ENCODE results near the gene SLC2A5.

The SLC2A5 gene

GRCh38 chr1:9087411-9088125, 18.1 kb upstream of the SLC2A5 start:
- no peak for DNase-seq

GRCh38 chr1:9086796-9087195, 17.4 kb upstream of the SLC2A5 start:
- no peak for DNase-seq

GRCh38 chr1:9086045-9086444, 16.6 kb upstream of the SLC2A5 start:
- no peak for DNase-seq

GRCh38 chr1:9085306-9085940, 16.0 kb upstream of the SLC2A5 start:
- DNase-seq = no peak

GRCh38 chr1:9084906-9085305, 15.5 kb upstream of the SLC2A5 start:
- no peak for DNase-seq

GRCh38 chr1:9081473-9081872, 12.0 kb upstream of the SLC2A5 start:
- no peak for DNase-seq

- DNase-seq = no peak
These were observed 11.4 kb upstream of the SLC2A5 start for GRCh38 chr1:9080705-9081291.

GRCh38 chr1:9079988-9080704, 10.7 kb upstream of the SLC2A5 start:
- DNase-seq = no peak

GRCh38 chr1:9078752-9079500, 9.5 kb upstream of the SLC2A5 start:
- DNase-seq = no peak

- peak; percentile 21 for DNase-seq
These were observed 8.7 kb upstream of the SLC2A5 start for GRCh38 chr1:9078015-9078751.

GRCh38 chr1:9075022-9075421, 5.6 kb upstream of the SLC2A5 start:
- peak; percentile 33 for DNase-seq

GRCh38 chr1:9073143-9073542, 3.7 kb upstream of the SLC2A5 start:
- no peak for DNase-seq

- no peak for DNase-seq
These were observed 2.3 kb upstream of the SLC2A5 start for GRCh38 chr1:9071554-9072235.

- no peak for DNase-seq
These were observed 1.1 kb upstream of the SLC2A5 start for GRCh38 chr1:9070486-9070885.

GRCh38 chr1:9068981-9069325, 482 bp downstream of the SLC2A5 start:
- no peak for DNase-seq

- no peak for DNase-seq
These were observed 2.3 kb downstream of the SLC2A5 start for GRCh38 chr1:9066945-9067807.

GRCh38 chr1:9065213-9065751, 4.2 kb downstream of the SLC2A5 start:
- DNase-seq = no peak

GRCh38 chr1:9062846-9063245, 6.6 kb downstream of the SLC2A5 start:
- DNase-seq = no peak

GRCh38 chr1:9062021-9062471, 7.4 kb downstream of the SLC2A5 start:
- DNase-seq = no peak

GRCh38 chr1:9061252-9061960, 8.0 kb downstream of the SLC2A5 start:
- no peak for DNase-seq

Measured in GDM1 (cell line).